Brain microvascular endothelial cell (primary cell): ENCODE data around the gene CYP3A4.

Source experiments
- DNase-seq: peaks from one replicate; pipeline ENCODE4 v3.0.0-alpha.2; 2020
- H3K27ac ChIP-seq: fragments of 250-450 bp; sonication (Bioruptor Pico); 2 replicates; pipeline ENCODE4 v1.5.1; 2020; ENCODE audit warnings: mild to moderate bottlenecking, moderate library complexity
- H3K27me3 ChIP-seq: fragments of 250-450 bp; sonication (Bioruptor Pico); replicated peaks from 2 replicates; pipeline ENCODE4 v1.5.1; 2020; ENCODE audit warnings: mild to moderate bottlenecking
- H3K36me3 ChIP-seq: fragments of 250-450 bp; sonication (Bioruptor Pico); replicated peaks from 2 replicates; pipeline ENCODE4 v1.5.1; 2020; ENCODE audit warnings: mild to moderate bottlenecking
- H3K4me3 ChIP-seq: 2 replicates; pipeline ENCODE4 v1.5.1; 2011; ENCODE audit warnings: low read depth, mild to moderate bottlenecking, control low read depth, low read length, moderate library complexity
- in situ Hi-C: cut with HindIII; loops from 2 replicates; pipeline ENCODE4 v1.10.0; 2017; ENCODE audit warnings: low sequenced_read_pairs, low pct_ligation_motif_present
- TF ChIP-seq, protein P1 (sequence below): IDR thresholded peaks from 2 replicates; pipeline ENCODE4 v1.5.1; 2011; ENCODE audit warnings: low read depth, mild to moderate bottlenecking, moderate library complexity, low read length, control low read depth, inconsistent platforms; ENCODE audit errors: missing control alignments

Gene CYP3A4

DNA sequence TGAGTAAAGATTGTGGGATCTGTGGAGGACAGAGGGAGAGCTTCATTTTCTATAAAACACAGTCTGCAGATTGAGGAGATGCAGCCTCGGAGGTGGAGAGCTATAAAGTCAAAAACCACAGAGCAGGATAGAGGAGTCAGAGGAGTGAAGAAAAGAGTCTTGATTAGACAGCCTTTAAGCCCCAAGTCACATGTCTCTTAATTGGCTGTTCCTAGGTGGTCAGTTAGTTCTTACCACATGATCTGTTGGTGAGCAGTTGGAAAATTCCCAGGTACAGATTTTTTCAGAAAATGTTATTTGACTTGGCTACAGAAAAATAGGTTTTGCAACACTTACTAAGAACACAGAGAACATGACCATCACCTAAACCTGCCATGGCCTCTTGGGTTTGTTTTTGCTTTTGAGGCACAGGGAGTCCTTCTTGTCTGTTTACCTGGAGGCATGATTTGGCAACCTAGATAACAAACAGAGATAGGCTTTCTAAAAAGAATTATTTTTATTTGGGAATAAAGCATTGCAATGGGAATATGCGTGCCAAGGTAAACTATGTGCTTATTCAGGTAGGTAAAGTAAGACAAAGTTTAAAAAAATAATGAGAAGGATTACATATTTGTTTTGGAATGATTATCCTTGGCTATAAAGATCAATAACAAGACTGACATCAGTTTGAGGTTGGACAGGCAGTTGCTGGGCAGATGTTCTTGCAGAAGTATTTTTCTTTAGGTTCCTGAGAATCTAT is 43.2 kb upstream of the CYP3A4 start:
- in situ Hi-C loops, result no loop called here
- TF ChIP-seq, protein P1, sequence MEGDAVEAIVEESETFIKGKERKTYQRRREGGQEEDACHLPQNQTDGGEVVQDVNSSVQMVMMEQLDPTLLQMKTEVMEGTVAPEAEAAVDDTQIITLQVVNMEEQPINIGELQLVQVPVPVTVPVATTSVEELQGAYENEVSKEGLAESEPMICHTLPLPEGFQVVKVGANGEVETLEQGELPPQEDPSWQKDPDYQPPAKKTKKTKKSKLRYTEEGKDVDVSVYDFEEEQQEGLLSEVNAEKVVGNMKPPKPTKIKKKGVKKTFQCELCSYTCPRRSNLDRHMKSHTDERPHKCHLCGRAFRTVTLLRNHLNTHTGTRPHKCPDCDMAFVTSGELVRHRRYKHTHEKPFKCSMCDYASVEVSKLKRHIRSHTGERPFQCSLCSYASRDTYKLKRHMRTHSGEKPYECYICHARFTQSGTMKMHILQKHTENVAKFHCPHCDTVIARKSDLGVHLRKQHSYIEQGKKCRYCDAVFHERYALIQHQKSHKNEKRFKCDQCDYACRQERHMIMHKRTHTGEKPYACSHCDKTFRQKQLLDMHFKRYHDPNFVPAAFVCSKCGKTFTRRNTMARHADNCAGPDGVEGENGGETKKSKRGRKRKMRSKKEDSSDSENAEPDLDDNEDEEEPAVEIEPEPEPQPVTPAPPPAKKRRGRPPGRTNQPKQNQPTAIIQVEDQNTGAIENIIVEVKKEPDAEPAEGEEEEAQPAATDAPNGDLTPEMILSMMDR, result no peak
- no peak for DNase-seq
- Histone ChIP-seq H3K36me3 (no peaks in the 10 kb centered on the region), H3K27me3 (peaks cover 2% of the 10 kb centered on the region), H3K27ac (no peak overlapping the region), H3K4me3 (no peak overlapping the region)

DNA sequence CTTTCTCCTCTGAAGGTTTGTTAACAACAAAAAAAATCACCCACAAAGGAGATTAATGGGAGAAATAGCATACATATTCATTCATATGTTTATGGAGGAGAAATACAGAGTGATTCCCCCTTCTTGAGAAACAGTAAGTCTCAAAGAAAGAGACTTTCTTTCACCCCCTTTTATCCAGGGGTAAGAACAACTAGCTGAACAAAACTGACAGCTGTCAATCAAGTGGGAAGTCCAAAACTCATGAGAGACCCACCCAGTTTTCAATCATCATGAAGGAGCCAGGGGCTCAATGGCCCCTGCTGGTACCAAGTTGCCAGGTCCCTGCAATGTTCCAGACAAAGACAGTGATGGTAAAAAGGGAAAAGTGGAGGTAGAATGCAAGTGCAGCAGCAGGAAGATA is 41.9 kb upstream of the CYP3A4 start:
- Histone ChIP-seq H3K36me3 (no peaks in the 10 kb centered on the region), H3K4me3 (no peak overlapping the region), H3K27ac (no peak overlapping the region), H3K27me3 (peaks cover 2% of the 10 kb centered on the region)
- in situ Hi-C loops, result no loop called here
- TF ChIP-seq, protein P1, result no peak
- no peak for DNase-seq

DNA sequence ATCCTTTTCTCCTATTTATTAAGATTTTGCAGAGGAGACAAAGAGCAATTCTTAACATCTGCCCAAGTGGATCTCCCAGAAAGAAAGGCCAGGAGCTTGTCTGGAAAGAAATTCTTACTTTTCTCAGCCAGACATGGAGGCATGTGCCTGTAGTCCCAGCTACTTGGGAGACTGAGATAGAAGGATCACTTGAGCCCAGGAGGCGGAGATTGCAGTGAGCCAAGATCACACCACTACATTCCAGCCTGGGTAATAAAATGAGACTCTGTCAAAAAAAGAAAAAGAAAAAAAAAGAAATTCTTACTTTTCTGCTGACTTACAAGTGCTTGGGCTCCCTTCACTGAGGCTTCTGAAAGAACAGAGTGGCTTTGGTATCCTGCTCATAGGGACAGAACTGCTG is 41.5 kb upstream of the CYP3A4 start:
- no peaks in the 10 kb centered on the region for H3K36me3 ChIP-seq
- H3K27me3 ChIP-seq, result peaks cover 2% of the 10 kb centered on the region
- TF ChIP-seq, protein P1, result no peak
- H3K27ac ChIP-seq, result no peak overlapping the region
- in situ Hi-C loops, result no loop called here
- no peak overlapping the region for H3K4me3 ChIP-seq
- no peak for DNase-seq

DNA sequence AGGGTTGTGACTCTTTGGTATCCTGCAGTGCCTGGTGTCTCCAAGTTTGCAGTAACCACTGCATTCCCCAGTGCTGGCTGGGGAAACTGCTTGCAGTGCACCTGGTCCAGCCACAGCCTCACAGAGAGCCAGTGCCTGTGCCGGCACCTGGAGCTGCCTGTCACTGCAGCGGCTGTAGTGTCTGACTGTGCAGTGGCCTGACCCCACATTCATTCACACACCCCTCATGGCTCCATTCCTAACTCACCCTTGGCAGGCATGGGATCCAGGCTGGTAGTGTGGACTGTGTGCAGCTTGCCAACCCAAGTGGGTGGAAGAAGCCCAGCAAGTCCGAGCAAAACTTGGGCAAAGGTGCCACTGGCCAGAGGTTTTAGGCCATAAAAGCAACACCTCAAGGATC is 40.1 kb upstream of the CYP3A4 start:
- H3K4me3 ChIP-seq, result no peak overlapping the region
- peaks cover 2% of the 10 kb centered on the region for H3K27me3 ChIP-seq
- H3K36me3 ChIP-seq, result no peaks in the 10 kb centered on the region
- in situ Hi-C loops, result no loop called here
- DNase-seq, result no peak
- no peak overlapping the region for H3K27ac ChIP-seq
- TF ChIP-seq, protein P1, result no peak

DNA sequence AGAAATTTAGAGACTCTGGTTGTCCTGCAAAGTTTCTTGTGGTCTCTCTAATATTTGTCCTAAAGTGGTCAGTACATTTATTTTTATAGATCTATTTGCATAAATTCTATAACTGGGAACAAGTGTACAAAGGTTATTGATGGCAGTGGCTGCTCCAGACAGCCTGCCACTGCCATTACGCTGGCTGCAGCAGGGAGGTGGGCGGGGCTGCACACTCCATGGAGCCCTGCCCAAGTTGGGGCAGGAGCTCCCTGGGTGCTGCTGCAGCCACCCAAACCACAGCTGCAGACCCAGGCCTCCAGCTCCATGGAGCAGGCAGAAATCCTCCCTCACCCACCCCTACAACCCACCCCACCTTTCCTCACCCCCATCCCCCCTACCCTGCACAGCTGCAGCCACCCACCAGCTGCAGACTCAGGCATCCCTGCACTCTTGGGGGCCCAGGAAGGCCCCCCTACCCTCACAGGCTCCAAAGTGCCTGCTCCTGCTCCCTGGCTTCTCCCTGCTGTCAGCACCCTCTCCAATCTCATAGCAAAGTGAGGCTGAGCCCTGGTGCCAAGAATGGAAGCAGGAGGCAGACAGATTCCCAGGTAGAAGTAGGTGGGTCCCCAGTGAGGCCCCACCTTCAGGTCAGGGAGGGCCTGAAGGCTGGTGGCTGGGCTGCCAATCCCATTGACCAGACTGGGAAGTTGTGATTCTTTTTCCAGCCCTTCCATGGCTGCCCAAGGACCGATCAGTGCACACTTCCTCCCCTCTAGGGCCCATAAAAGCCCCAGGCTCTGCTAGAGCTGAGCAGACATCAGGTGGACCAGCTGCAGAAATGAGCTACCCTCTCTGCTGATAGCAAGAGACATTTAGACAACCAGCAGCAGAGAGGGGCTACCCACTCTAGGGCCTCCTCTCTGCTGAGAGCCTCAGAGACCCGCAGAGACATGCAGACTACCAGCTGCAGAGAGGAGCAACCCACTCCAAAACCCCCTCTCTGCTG is 39.0 kb upstream of the CYP3A4 start:
- in situ Hi-C loops, result no loop called here
- no peaks in the 10 kb centered on the region for H3K36me3 ChIP-seq
- no peak overlapping the region for H3K27ac ChIP-seq
- no peak overlapping the region for H3K4me3 ChIP-seq
- no peak for DNase-seq
- H3K27me3 ChIP-seq, result peaks cover 2% of the 10 kb centered on the region
- TF ChIP-seq, protein P1, result no peak
